Endothelial cell of umbilical vein (primary cell): Measurements from ENCODE around the gene TTI1. TPM values are rescaled to one million over a fixed set of nuclear protein-coding genes. Genes with fewer than 3 reads are reported as not detected.

Experiments used
- BruUV-seq: library from RNA; stranded (reverse); fragments of 400-500 nt; replicated peaks from 2 replicates; lab custom pipeline; 2021; lab: Mats Ljungman, UMichigan
- CTCF ChIA-PET: fragments of 300-600, 350-600 bp; sonication (Branson Sonifier 250); formaldehyde crosslinking; loops from one replicate; lab custom pipeline; 2021; ENCODE audit warnings: antibody characterized with exemption, inconsistent platforms; lab: Charles Lee
- POLR2A ChIA-PET: fragments of 300-600, 350-600 bp; sonication (Branson Sonifier 250); formaldehyde crosslinking; loops from one replicate; lab custom pipeline; 2021; ENCODE audit warnings: antibody characterized with exemption, inconsistent platforms; lab: Charles Lee
- DNase-seq: peaks from one replicate; pipeline ENCODE4 v3.0.0-alpha.2; 2011; ENCODE audit warnings: low read depth, low spot score
- FAIRE-seq: peaks from 2 replicates; lab custom pipeline; 2011; peaks lifted over from hg19 to GRCh38; lab: Jason Lieb, UNC
- H2AFZ ChIP-seq: 2 replicates; pipeline ENCODE4 v1.6.0; 2012; ENCODE audit warnings: low read depth, low read length, control low read depth, inconsistent platforms
- H3K27ac ChIP-seq: 2 replicates; pipeline ENCODE4 v1.5.1; 2011; ENCODE audit warnings: low read depth, mild to moderate bottlenecking, control low read depth, low read length, moderate library complexity; ENCODE audit not compliant: insufficient read depth
- H3K27me3 ChIP-seq, 2 experiments: 2 replicates each; pipeline versions ENCODE4 v1.6.0 to v1.6.1; 2011; ENCODE audit warnings: low read length in 2 of 2, mixed read lengths in 1 of 2; ENCODE audit not compliant: control insufficient read depth in 2 of 2, insufficient read depth in 2 of 2
- H3K36me3 ChIP-seq, 2 experiments: 2 replicates in 1 of 2; 3 replicates in 1 of 2; pipeline ENCODE4 v1.5.1; 2011; ENCODE audit warnings: low read length in 2 of 2, mild to moderate bottlenecking in 1 of 2, moderate library complexity in 1 of 2; ENCODE audit not compliant: control insufficient read depth in 2 of 2, insufficient read depth in 2 of 2; ENCODE audit errors: extremely low read depth in 1 of 2
- H3K4me1 ChIP-seq: 3 replicates; pipeline ENCODE4 v1.5.1; 2011; ENCODE audit warnings: mild to moderate bottlenecking, low read length; ENCODE audit not compliant: control insufficient read depth, insufficient read depth; ENCODE audit errors: extremely low read depth
- H3K4me2 ChIP-seq: 2 replicates; pipeline ENCODE4 v1.6.1; 2011; ENCODE audit warnings: low read length, control low read depth, mixed read lengths; ENCODE audit not compliant: insufficient read depth
- H3K4me3 ChIP-seq, 3 experiments: fragments of 200-600 bp in 1 of 3; sonication (generic), shearing (Covaris generic) in 1 of 3; replicated peaks in 1 of 3; 2 replicates each; pipeline ENCODE4 v1.5.1; 2011 to 2016; ENCODE audit warnings: control low read depth in 3 of 3, low read length in 3 of 3, mild to moderate bottlenecking in 2 of 3, inconsistent platforms in 1 of 3, low read depth in 1 of 3, moderate library complexity in 1 of 3; ENCODE audit not compliant: insufficient read depth in 1 of 3
- H3K79me2 ChIP-seq: 2 replicates; pipeline ENCODE4 v1.6.0; 2012; ENCODE audit warnings: low read length, inconsistent platforms; ENCODE audit not compliant: control insufficient read depth, insufficient read depth
- H3K9ac ChIP-seq: replicated peaks from 2 replicates; pipeline ENCODE3; 2011; ENCODE audit warnings: low read length, control low read depth; ENCODE audit not compliant: insufficient read depth; ENCODE audit errors: extremely low read depth
- H3K9me1 ChIP-seq: replicated peaks from 3 replicates; pipeline ENCODE4 v1.6.0; 2011; ENCODE audit warnings: mild to moderate bottlenecking, low read length; ENCODE audit not compliant: control insufficient read depth, insufficient read depth; ENCODE audit errors: extremely low read depth
- H3K9me3 ChIP-seq: replicated peaks from 2 replicates; pipeline ENCODE4 v1.5.1; 2012; ENCODE audit warnings: low read length, inconsistent platforms; ENCODE audit not compliant: control insufficient read depth, insufficient read depth
- H4K20me1 ChIP-seq: replicated peaks from 2 replicates; pipeline ENCODE3; 2011; ENCODE audit warnings: mild to moderate bottlenecking, low read length; ENCODE audit not compliant: control insufficient read depth, insufficient read depth; ENCODE audit errors: extremely low read depth
- CTCF ChIP-seq, 2 donors: IDR thresholded peaks; 1 replicate in 1 of 2; 2 replicates in 1 of 2; pipeline ENCODE4 v1.5.1; 2011; ENCODE audit warnings: low read length in 2 of 2, mild to moderate bottlenecking in 2 of 2, moderate library complexity in 2 of 2, control low read depth in 1 of 2, inconsistent platforms in 1 of 2, low read depth in 1 of 2; ENCODE audit not compliant: insufficient read depth in 1 of 2; ENCODE audit errors: extremely low read depth in 1 of 2
- EZH2 ChIP-seq: IDR thresholded peaks from 2 replicates; pipeline ENCODE4 v1.6.1; 2012; ENCODE audit warnings: borderline replicate concordance, low read depth, mild to moderate bottlenecking, moderate library complexity, low read length, inconsistent platforms; ENCODE audit not compliant: severe bottlenecking
- FOS ChIP-seq: IDR thresholded peaks from 2 replicates; pipeline ENCODE4 v1.6.1; 2011; ENCODE audit warnings: mild to moderate bottlenecking, low read length, moderate library complexity, borderline replicate concordance; ENCODE audit not compliant: insufficient read depth
- GATA2 ChIP-seq: IDR thresholded peaks from 2 replicates; pipeline ENCODE4 v1.7.0; 2011; ENCODE audit warnings: low read depth, mild to moderate bottlenecking, moderate library complexity, mixed read lengths, low read length; ENCODE audit not compliant: insufficient read length, insufficient read depth
- JUN ChIP-seq: IDR thresholded peaks from 2 replicates; pipeline ENCODE4 v1.6.1; 2011; ENCODE audit warnings: borderline replicate concordance, low read depth; ENCODE audit not compliant: insufficient read length, insufficient read depth
- MYC ChIP-seq: IDR thresholded peaks from one replicate; pipeline ENCODE4 v1.6.1; 2011; ENCODE audit warnings: mild to moderate bottlenecking, low read depth, low read length
- POLR2A ChIP-seq: IDR thresholded peaks from 2 replicates; pipeline ENCODE4 v1.6.1; 2012; ENCODE audit warnings: low read depth, mild to moderate bottlenecking, control low read depth, low read length
- POLR2AphosphoS5 ChIP-seq: IDR thresholded peaks from 2 replicates; pipeline ENCODE4 v1.6.1; 2012; ENCODE audit warnings: low read depth, mild to moderate bottlenecking, control low read depth, low read length, moderate library complexity; ENCODE audit not compliant: insufficient read depth
- dilution Hi-C: fragments of 300-500 bp; cut with MboI; formaldehyde crosslinking; loops from one replicate; pipeline ENCODE4 v1.15.0; 2019; ENCODE audit warnings: low sequenced_read_pairs; ENCODE audit not compliant: extremely low pct_ligation_motif_present
- intact Hi-C: fragments of 100-400 bp; cut with micrococcal nuclease; formaldehyde crosslinking; loops from one replicate; pipeline ENCODE4 v1.10.0; 2022
- polyA plus RNA-seq, 4 experiments: library from polyadenylated mRNA; depleted of rRNA in 3 of 4; stranded (reverse) in 3 of 4; unstranded in 1 of 4; fragments of >200 nt; gene quantifications; 2 replicates each; pipeline versions ENCODE4 v1.2.1 to v1.2.3, GENCODE V29; 2011 to 2012; ENCODE audit warnings: missing spikeins in 1 of 4
- total RNA-seq: library from RNA; stranded (reverse); gene quantifications from 2 replicates; pipeline ENCODE4 v1.2.3, GENCODE V29; 2021
- TF ChIP-seq, protein P1 (sequence below): IDR thresholded peaks from 2 replicates; pipeline ENCODE4 v1.6.1; 2011; ENCODE audit not compliant: insufficient read depth, insufficient read length

The TTI1 gene
- total and polyA plus RNA-seq, 2 donors (not counting 3 experiments of a cell fraction or from before 2014, with no cell fraction given), result 13.2 to 23.2 TPM

GRCh38 chr20:38013887-38014286 is 19.4 kb downstream of the TTI1 start:
- H3K4me2 ChIP-seq, result no peak overlapping the region
- BruUV-seq, result no TSS peak
- peak; percentile 60 for FAIRE-seq
- H3K4me1 ChIP-seq, result peaks cover 11% of the 10 kb centered on the region
- ChIA-PET CTCF (interaction anchor here (0.7 to 2.1 kb wide), 6 partner anchors 9 to 450 kb away, joined by 3 to 6 read pairs (median 4); partner anchors contain the start of genes RPRD1B and TTI1), POLR2A (no interaction called here)
- TF ChIP-seq JUN (no peak), MYC (no peak), POLR2AphosphoS5 (no peak), POLR2A (no peak), GATA2 (no peak), EZH2 (no peak), CTCF (IDR thresholded peaks at IDR 0.05; ENCODE audit: extremely low read depth in 1 of 2, insufficient read depth in 1 of 2, low read depth in 1 of 2, low read length in 2 of 2) (no peak), FOS (no peak)
- TF ChIP-seq, protein P1, sequence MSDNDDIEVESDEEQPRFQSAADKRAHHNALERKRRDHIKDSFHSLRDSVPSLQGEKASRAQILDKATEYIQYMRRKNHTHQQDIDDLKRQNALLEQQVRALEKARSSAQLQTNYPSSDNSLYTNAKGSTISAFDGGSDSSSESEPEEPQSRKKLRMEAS, result no peak
- DNase-seq, result peak; percentile 35
- peaks cover 20 to 32% of the 10 kb centered on the region in 2 experiments for H3K36me3 ChIP-seq
- H3K79me2 ChIP-seq, result peaks cover 16% of the 10 kb centered on the region
- no peaks in the 10 kb centered on the region for H3K9me1 ChIP-seq
- H3K4me3 ChIP-seq, result no peak overlapping the region
- no peak overlapping the region for H3K27ac ChIP-seq
- no peaks in the 10 kb centered on the region for H4K20me1 ChIP-seq
- peaks cover 4% of the 10 kb centered on the region for H3K9me3 ChIP-seq
- dilution Hi-C loops (no loop called here), intact Hi-C loops (no loop called here)
- no peak overlapping the region for H3K9ac ChIP-seq
- no peaks in the 10 kb centered on the region for H3K27me3 ChIP-seq
- no peak overlapping the region for H2AFZ ChIP-seq
